WTC11 (cell line): ENCODE results near the gene MAP3K12. TPM values are rescaled to one million over a fixed set of nuclear protein-coding genes. Genes with fewer than 3 reads are reported as not detected.

Experiments used
- ATAC-seq: fragments of 200-7000 bp; cut with Tn5 transposase; 2 replicates; pipeline ENCODE4 v1.10.0; 2021; ENCODE audit warnings: mild to moderate bottlenecking, moderate library complexity
- CTCF ChIA-PET: fragments of 300-600 bp; sonication (Branson Sonifier 250); formaldehyde crosslinking; loops from one replicate; lab custom pipeline; 2021; ENCODE audit warnings: antibody characterized with exemption; lab: Charles Lee
- POLR2A ChIA-PET: fragments of 350-600 bp; sonication (Branson Sonifier 250); formaldehyde crosslinking; loops from one replicate; lab custom pipeline; 2021; ENCODE audit warnings: antibody characterized with exemption; lab: Charles Lee
- DNase-seq: peaks from one replicate; pipeline ENCODE4 v3.0.0; 2021; ENCODE audit warnings: low spot score
- H3K27ac Mint-ChIP-seq: 2 replicates; pipeline ENCODE4 v1.8.0; 2021; ENCODE audit warnings: mixed read lengths
- H3K27me3 Mint-ChIP-seq: 2 replicates; pipeline ENCODE4 v1.8.0; 2021; ENCODE audit warnings: low read depth, mild to moderate bottlenecking, moderate library complexity, mixed read lengths
- H3K36me3 Mint-ChIP-seq: 2 replicates; pipeline ENCODE4 v1.8.0; 2021; ENCODE audit warnings: mixed read lengths
- H3K4me1 Mint-ChIP-seq: 2 replicates; pipeline ENCODE4 v1.8.0; 2022; ENCODE audit warnings: mixed read lengths
- H3K4me3 Mint-ChIP-seq: 2 replicates; pipeline ENCODE4 v1.8.0; 2021; ENCODE audit warnings: mild to moderate bottlenecking, moderate library complexity, mixed read lengths
- H3K9me3 Mint-ChIP-seq: 2 replicates; pipeline ENCODE4 v1.8.0; 2021; ENCODE audit warnings: mixed read lengths
- CDX4 ChIP-seq: fragments of 250-450 bp; sonication (Bioruptor Pico); IDR thresholded peaks from 2 replicates; pipeline ENCODE4 v1.9.0; 2021; ENCODE audit warnings: moderate library complexity, mild to moderate bottlenecking, inconsistent platforms, borderline replicate concordance
- CTCF ChIP-seq: fragments of 200-600 bp; IDR thresholded peaks from 2 replicates; pipeline ENCODE4 v1.8.0; 2022; ENCODE audit warnings: antibody characterized with exemption
- E2F1 ChIP-seq: sonication (generic); formaldehyde crosslinking; IDR thresholded peaks from 2 replicates; pipeline ENCODE4 v1.8.0; 2022; ENCODE audit warnings: mild to moderate bottlenecking, missing genetic modification reagents
- E2F5 ChIP-seq: sonication (generic); formaldehyde crosslinking; IDR thresholded peaks from 2 replicates; pipeline ENCODE4 v1.8.1; 2022; ENCODE audit warnings: mild to moderate bottlenecking, moderate library complexity, missing genetic modification reagents
- ERG ChIP-seq: fragments of 250-450 bp; sonication (Bioruptor Pico); IDR thresholded peaks from 2 replicates; pipeline ENCODE4 v1.8.0; 2021; ENCODE audit warnings: mild to moderate bottlenecking
- ETV6 ChIP-seq: sonication (generic); formaldehyde crosslinking; IDR thresholded peaks from 2 replicates; pipeline ENCODE4 v1.8.1; 2022; ENCODE audit warnings: mild to moderate bottlenecking, missing genetic modification reagents
- GABPB1 ChIP-seq: sonication (generic); formaldehyde crosslinking; IDR thresholded peaks from 2 replicates; pipeline ENCODE4 v1.8.1; 2023; ENCODE audit warnings: mild to moderate bottlenecking, missing genetic modification reagents
- HMGXB4 ChIP-seq: sonication (generic); formaldehyde crosslinking; IDR thresholded peaks from 2 replicates; pipeline ENCODE4 v1.8.1; 2023; ENCODE audit warnings: mild to moderate bottlenecking, moderate library complexity, missing genetic modification reagents
- JUN ChIP-seq: sonication (generic); formaldehyde crosslinking; IDR thresholded peaks from 2 replicates; pipeline ENCODE4 v1.8.0; 2023; ENCODE audit warnings: mild to moderate bottlenecking, missing genetic modification reagents
- KAT7 ChIP-seq: sonication (generic); formaldehyde crosslinking; IDR thresholded peaks from 2 replicates; pipeline ENCODE4 v1.8.1; 2023; ENCODE audit warnings: missing genetic modification reagents, mild to moderate bottlenecking, borderline replicate concordance
- MAX ChIP-seq: sonication (generic); formaldehyde crosslinking; IDR thresholded peaks from 2 replicates; pipeline ENCODE4 v1.8.0; 2022; ENCODE audit warnings: mild to moderate bottlenecking, missing genetic modification reagents
- NFATC4 ChIP-seq: fragments of 250-450 bp; sonication (Bioruptor Pico); IDR thresholded peaks from 2 replicates; pipeline ENCODE4 v1.9.0; 2021; ENCODE audit warnings: mild to moderate bottlenecking
- NFE2L1 ChIP-seq: sonication (generic); formaldehyde crosslinking; IDR thresholded peaks from 2 replicates; pipeline ENCODE4 v1.8.1; 2023; ENCODE audit warnings: missing genetic modification reagents
- NFYB ChIP-seq: sonication (generic); formaldehyde crosslinking; conservative IDR thresholded peaks from 2 replicates; pipeline ENCODE4 v1.8.0; 2022; ENCODE audit warnings: low read depth, missing genetic modification reagents
- NR1H2 ChIP-seq: sonication (generic); formaldehyde crosslinking; IDR thresholded peaks from 2 replicates; pipeline ENCODE4 v1.9.0; 2021; ENCODE audit warnings: mild to moderate bottlenecking, moderate library complexity, missing genetic modification reagents
- PRRX2 ChIP-seq: fragments of 250-450 bp; sonication (Bioruptor Pico); IDR thresholded peaks from 2 replicates; pipeline ENCODE4 v1.8.0; 2021; ENCODE audit warnings: mild to moderate bottlenecking
- RELA ChIP-seq: sonication (generic); formaldehyde crosslinking; IDR thresholded peaks from 2 replicates; pipeline ENCODE4 v1.8.1; 2022; ENCODE audit warnings: missing genetic modification reagents, mild to moderate bottlenecking, borderline replicate concordance
- RORB ChIP-seq: fragments of 250-450 bp; sonication (Bioruptor Pico); IDR thresholded peaks from 2 replicates; pipeline ENCODE4 v1.9.0; 2021; ENCODE audit warnings: mild to moderate bottlenecking
- TEAD1 ChIP-seq: sonication (generic); formaldehyde crosslinking; IDR thresholded peaks from 2 replicates; pipeline ENCODE4 v1.8.0; 2022; ENCODE audit warnings: mild to moderate bottlenecking, missing genetic modification reagents
- TP53 ChIP-seq: sonication (generic); formaldehyde crosslinking; IDR thresholded peaks from 2 replicates; pipeline ENCODE4 v1.8.1; 2023; ENCODE audit warnings: mild to moderate bottlenecking, missing genetic modification reagents
- USF1 ChIP-seq: sonication (generic); formaldehyde crosslinking; IDR thresholded peaks from 2 replicates; pipeline ENCODE4 v1.8.0; 2022; ENCODE audit warnings: mild to moderate bottlenecking, missing genetic modification reagents
- ZNF138 ChIP-seq: sonication (generic); formaldehyde crosslinking; conservative IDR thresholded peaks from 2 replicates; pipeline ENCODE4 v1.8.1; 2022; ENCODE audit warnings: mild to moderate bottlenecking, moderate library complexity, missing genetic modification reagents
- ZNF281 ChIP-seq: sonication (generic); formaldehyde crosslinking; IDR thresholded peaks from 2 replicates; pipeline ENCODE4 v1.8.0; 2023; ENCODE audit warnings: mild to moderate bottlenecking, missing genetic modification reagents
- ZNF423 ChIP-seq: fragments of 250-450 bp; sonication (Bioruptor Pico); IDR thresholded peaks from 2 replicates; pipeline ENCODE4 v2.1.2; 2022; ENCODE audit warnings: mild to moderate bottlenecking, moderate library complexity
- ZNF671 ChIP-seq: fragments of 250-450 bp; sonication (Bioruptor Pico); IDR thresholded peaks from 2 replicates; pipeline ENCODE4 v1.8.0; 2021; ENCODE audit warnings: mild to moderate bottlenecking
- total RNA-seq: library from RNA; stranded (reverse); gene quantifications from 3 replicates; pipeline ENCODE4 v1.2.3, GENCODE V29; 2021

Gene MAP3K12
- total RNA-seq, 1 experiment from 2014 or later, result 23.6 TPM

- TF ChIP-seq RELA, result no peak
- no peak for TF ChIP-seq HMGXB4 (CRISPR knock-in tag)
- TF ChIP-seq NFE2L1, result no peak
- TF ChIP-seq GABPB1 (CRISPR knock-in tag), result no peak
- peak; percentile 66; the same call in 1 of the 2 replicates for TF ChIP-seq ZNF281 (CRISPR knock-in tag)
- no peak for TF ChIP-seq E2F5
- no peak for TF ChIP-seq PRRX2
- TF ChIP-seq NFATC4 (CRISPR knock-in tag), result no peak
Measured at GRCh38 chr12:53492830-53493609, 6.2 kb downstream of the MAP3K12 start (continued).

- H3K27me3 Mint-ChIP-seq, result no peaks in the 10 kb centered on the region
- CTCF ChIA-PET, result interaction anchor here (0.6 to 4.8 kb wide), 9 partner anchors 8 to 171 kb away, joined by 3 to 39 read pairs (median 6); partner anchors contain the start of genes AAAS and TARBP2
- ATAC-seq, result peak; percentile 9
- TF ChIP-seq RORB (no peak), E2F1 (CRISPR knock-in tag) (no peak), TP53 (CRISPR knock-in tag) (no peak), ZNF138 (CRISPR knock-in tag) (no peak), USF1 (CRISPR knock-in tag) (no peak), ZNF423 (no peak), JUN (CRISPR knock-in tag) (no peak), MAX (no peak), TEAD1 (CRISPR knock-in tag) (no peak), CTCF (no peak), ERG (CRISPR knock-in tag) (no peak), ETV6 (CRISPR knock-in tag) (no peak), NFYB (CRISPR knock-in tag) (no peak), KAT7 (CRISPR knock-in tag) (no peak), ZNF671 (CRISPR knock-in tag) (no peak), NR1H2 (CRISPR knock-in tag) (no peak), CDX4 (CRISPR knock-in tag) (no peak)
Measured at GRCh38 chr12:53492188-53492587, 7.1 kb downstream of the MAP3K12 start.

More at GRCh38 chr12:53492188-53492587, 7.1 kb downstream of the MAP3K12 start:
- Mint-ChIP-seq H3K36me3 (no peaks in the 10 kb centered on the region; the same call in 1 of the 2 replicates), H3K9me3 (no peaks in the 10 kb centered on the region), H3K4me1 (peaks cover 38% of the 10 kb centered on the region), H3K4me3 (peak overlapping the region; percentile 88), H3K27ac (peak overlapping the region; percentile 91)
- peak; percentile 31 for DNase-seq
- POLR2A ChIA-PET, result interaction anchor here (1.7 to 3.2 kb wide), 3 partner anchors 9 to 112 kb away, joined by 4 to 23 read pairs (median 9); partner anchors contain the start of genes SP1 and TARBP2
